Activated T-helper 1 cell treated with anti-CD3 and anti-CD28 coated beads, Interleukin-12 subunit alpha, Interleukin-12 subunit beta, Interleukin-2, Interleukin-4 antibody, amounts not matched to agents 30 ng/mL and 10 ng/mL and 1 ng/mL, durations not matched to agents 14 hours and 24 hours and 36 hours (primary cell): ENCODE data around the gene FRRS1L. TPM values are rescaled to one million over a fixed set of nuclear protein-coding genes. Genes with fewer than 3 reads are reported as not detected.

Experiments used
- DNase-seq: peaks from one replicate; pipeline ENCODE4 v3.0.0; 2021; ENCODE audit warnings: low spot score
- H3K27ac Mint-ChIP-seq: one replicate; pipeline ENCODE4 v1.8.0; 2021; ENCODE audit warnings: mild to moderate bottlenecking, mixed read lengths
- H3K27me3 Mint-ChIP-seq: one replicate; pipeline ENCODE4 v1.8.0; 2022; ENCODE audit warnings: mild to moderate bottlenecking, moderate library complexity, mixed read lengths; ENCODE audit not compliant: insufficient read depth
- H3K36me3 Mint-ChIP-seq: one replicate; pipeline ENCODE4 v1.8.0; 2021; ENCODE audit warnings: low read depth, mixed read lengths
- H3K4me1 Mint-ChIP-seq: one replicate; pipeline ENCODE4 v1.8.0; 2021; ENCODE audit warnings: low read depth, mixed read lengths
- H3K4me3 Mint-ChIP-seq: one replicate; pipeline ENCODE4 v1.8.0; 2021; ENCODE audit warnings: mild to moderate bottlenecking, moderate library complexity, mixed read lengths
- H3K9me3 Mint-ChIP-seq: one replicate; pipeline ENCODE4 v1.8.0; 2021; ENCODE audit warnings: mixed read lengths
- intact Hi-C: fragments of 100-400 bp; cut with micrococcal nuclease; formaldehyde crosslinking; loops from one replicate; pipeline ENCODE4 v1.15.1; 2024
- total RNA-seq: library from RNA; stranded (reverse); gene quantifications from 2 replicates; pipeline ENCODE4 v1.2.3, GENCODE V29; 2022

Gene FRRS1L
- total RNA-seq, 1 donor from 2014 or later, result not detected

GRCh38 chr9:109107402-109108240 lies 59.4 kb downstream of the FRRS1L start:
- peaks cover 24% of the 10 kb centered on the region for H3K36me3 Mint-ChIP-seq
- intact Hi-C loops, result loop anchor here (2.0 to 10.0 kb wide), 3 partner anchors 307 to 1037 kb away; no protein-coding TSS in a partner anchor
- H3K27ac Mint-ChIP-seq, result peak overlapping the region; percentile 69
- H3K27me3 Mint-ChIP-seq, result no peaks in the 10 kb centered on the region
- DNase-seq, result no peak
- peaks cover 64% of the 10 kb centered on the region for H3K4me1 Mint-ChIP-seq
- H3K9me3 Mint-ChIP-seq, result peaks cover 16% of the 10 kb centered on the region
- no peak overlapping the region for H3K4me3 Mint-ChIP-seq

- H3K27me3 Mint-ChIP-seq, result no peaks in the 10 kb centered on the region
- H3K4me1 Mint-ChIP-seq, result peaks cover 65% of the 10 kb centered on the region
- H3K4me3 Mint-ChIP-seq, result peak overlapping the region; percentile 46
- H3K36me3 Mint-ChIP-seq, result peaks cover 47% of the 10 kb centered on the region
- peak; percentile 14 for DNase-seq
- intact Hi-C loops, result loop anchor here (1.0 to 10.0 kb wide), 10 partner anchors 8 to 1043 kb away; no protein-coding TSS in a partner anchor
- H3K9me3 Mint-ChIP-seq, result peaks cover 16% of the 10 kb centered on the region
- peak overlapping the region; percentile 73 for H3K27ac Mint-ChIP-seq
Measured at GRCh38 chr9:109101810-109102209, 65.2 kb downstream of the FRRS1L start.

- DNase-seq, result no peak
Measured at GRCh38 chr9:109101202-109101595, 65.8 kb downstream of the FRRS1L start.

GRCh38 chr9:109100543-109101201 lies 66.4 kb downstream of the FRRS1L start:
- Mint-ChIP-seq H3K36me3 (peaks cover 54% of the 10 kb centered on the region), H3K9me3 (peaks cover 16% of the 10 kb centered on the region), H3K4me3 (peak overlapping the region; percentile 66), H3K27me3 (no peaks in the 10 kb centered on the region), H3K4me1 (peaks cover 72% of the 10 kb centered on the region), H3K27ac (peak overlapping the region; percentile 84)
- DNase-seq, result no peak
- intact Hi-C loops, result loop anchor here (1.0 to 10.0 kb wide), 9 partner anchors 8 to 1044 kb away; no protein-coding TSS in a partner anchor

More at GRCh38 chr9:109101202-109101595, 65.8 kb downstream of the FRRS1L start:
- H3K9me3 Mint-ChIP-seq, result peaks cover 16% of the 10 kb centered on the region
- H3K4me1 Mint-ChIP-seq, result peaks cover 68% of the 10 kb centered on the region
- intact Hi-C loops, result loop anchor here (1.0 to 10.0 kb wide), 9 partner anchors 9 to 1044 kb away; no protein-coding TSS in a partner anchor
- no peaks in the 10 kb centered on the region for H3K27me3 Mint-ChIP-seq
- peak overlapping the region; percentile 66 for H3K4me3 Mint-ChIP-seq
- H3K27ac Mint-ChIP-seq, result peak overlapping the region; percentile 84
- peaks cover 50% of the 10 kb centered on the region for H3K36me3 Mint-ChIP-seq

GRCh38 chr9:109098960-109099308 lies 68.1 kb downstream of the FRRS1L start:
- intact Hi-C loops, result no loop called here
- Mint-ChIP-seq H3K27ac (peak overlapping the region; percentile 62), H3K9me3 (peaks cover 11% of the 10 kb centered on the region), H3K4me3 (peak overlapping the region; percentile 68), H3K36me3 (peaks cover 60% of the 10 kb centered on the region), H3K4me1 (peaks cover 86% of the 10 kb centered on the region), H3K27me3 (no peaks in the 10 kb centered on the region)
- no peak for DNase-seq

- H3K27me3 Mint-ChIP-seq, result no peaks in the 10 kb centered on the region
- H3K4me1 Mint-ChIP-seq, result peaks cover 88% of the 10 kb centered on the region
- peak overlapping the region; percentile 68 for H3K4me3 Mint-ChIP-seq
- intact Hi-C loops, result no loop called here
- peak overlapping the region; percentile 62 for H3K27ac Mint-ChIP-seq
- H3K36me3 Mint-ChIP-seq, result peaks cover 61% of the 10 kb centered on the region
- peaks cover 8% of the 10 kb centered on the region for H3K9me3 Mint-ChIP-seq
- no peak for DNase-seq
Measured at GRCh38 chr9:109098171-109098959, 68.7 kb downstream of the FRRS1L start.

- no peak overlapping the region for H3K4me3 Mint-ChIP-seq
- H3K36me3 Mint-ChIP-seq, result peaks cover 60% of the 10 kb centered on the region
- H3K27ac Mint-ChIP-seq, result peak overlapping the region; percentile 80
Measured at GRCh38 chr9:109097146-109097545, 69.9 kb downstream of the FRRS1L start.

GRCh38 chr9:109095321-109095720 lies 71.7 kb downstream of the FRRS1L start:
- Mint-ChIP-seq H3K4me3 (no peak overlapping the region), H3K9me3 (no peaks in the 10 kb centered on the region), H3K27me3 (no peaks in the 10 kb centered on the region), H3K36me3 (peaks cover 65% of the 10 kb centered on the region), H3K4me1 (peaks cover 77% of the 10 kb centered on the region), H3K27ac (no peak overlapping the region)
- DNase-seq, result no peak
- intact Hi-C loops, result no loop called here

More at GRCh38 chr9:109097146-109097545, 69.9 kb downstream of the FRRS1L start:
- H3K27me3 Mint-ChIP-seq, result no peaks in the 10 kb centered on the region
- peaks cover 89% of the 10 kb centered on the region for H3K4me1 Mint-ChIP-seq
- intact Hi-C loops, result no loop called here
- no peaks in the 10 kb centered on the region for H3K9me3 Mint-ChIP-seq
- no peak for DNase-seq

- no peak for DNase-seq
- Mint-ChIP-seq H3K27ac (no peak overlapping the region), H3K4me1 (peaks cover 69% of the 10 kb centered on the region), H3K36me3 (peaks cover 62% of the 10 kb centered on the region), H3K9me3 (no peaks in the 10 kb centered on the region), H3K4me3 (no peak overlapping the region), H3K27me3 (no peaks in the 10 kb centered on the region)
- intact Hi-C loops, result no loop called here
Measured at GRCh38 chr9:109094268-109094667, 72.8 kb downstream of the FRRS1L start.

- Mint-ChIP-seq H3K4me3 (no peak overlapping the region), H3K27me3 (no peaks in the 10 kb centered on the region), H3K4me1 (peaks cover 52% of the 10 kb centered on the region), H3K27ac (peak overlapping the region; percentile 82), H3K36me3 (peaks cover 57% of the 10 kb centered on the region), H3K9me3 (no peaks in the 10 kb centered on the region)
- intact Hi-C loops, result loop anchor here (1.0 kb wide), 3 partner anchors 9 to 79 kb away; partner anchors contain the start of gene CTNNAL1
- no peak for DNase-seq
Measured at GRCh38 chr9:109092587-109092986, 74.5 kb downstream of the FRRS1L start.

- H3K4me1 Mint-ChIP-seq, result peaks cover 47% of the 10 kb centered on the region
- no peaks in the 10 kb centered on the region for H3K27me3 Mint-ChIP-seq
- intact Hi-C loops, result loop anchor here (1.0 kb wide), 3 partner anchors 9 to 79 kb away; partner anchors contain the start of gene CTNNAL1
- H3K4me3 Mint-ChIP-seq, result no peak overlapping the region
- H3K36me3 Mint-ChIP-seq, result peaks cover 56% of the 10 kb centered on the region
- H3K9me3 Mint-ChIP-seq, result no peaks in the 10 kb centered on the region
- no peak for DNase-seq
- peak overlapping the region; percentile 82 for H3K27ac Mint-ChIP-seq
Measured at GRCh38 chr9:109092051-109092580, 74.9 kb downstream of the FRRS1L start.

GRCh38 chr9:109088221-109088620 lies 78.8 kb downstream of the FRRS1L start:
- H3K9me3 Mint-ChIP-seq, result no peaks in the 10 kb centered on the region
- intact Hi-C loops, result no loop called here
- H3K27ac Mint-ChIP-seq, result no peak overlapping the region
- H3K4me1 Mint-ChIP-seq, result peaks cover 24% of the 10 kb centered on the region
- no peak for DNase-seq
- peaks cover 41% of the 10 kb centered on the region for H3K36me3 Mint-ChIP-seq
- no peak overlapping the region for H3K4me3 Mint-ChIP-seq
- H3K27me3 Mint-ChIP-seq, result no peaks in the 10 kb centered on the region
